Tibial nerve (tissue), 3 donors: ENCODE measurements around the gene AP2A1.

Source experiments
- POLR2A ChIP-seq, 2 donors: fragments of 450-650 bp; IDR thresholded peaks; one replicate each; pipeline ENCODE4 v1.6.1; 2017; ENCODE audit warnings: antibody characterized with exemption in 2 of 2, mild to moderate bottlenecking in 2 of 2, moderate library complexity in 2 of 2
- TF ChIP-seq, protein P1 (sequence below), 5 experiments: fragments of 200-600 bp in 3 of 5; fragments of 450-650 bp in 2 of 5; sonication (generic) in 3 of 5; IDR thresholded peaks; one replicate each; pipeline ENCODE4 v1.5.1; 2016 to 2019; ENCODE audit warnings: antibody characterized with exemption in 5 of 5, mild to moderate bottlenecking in 3 of 5, moderate library complexity in 2 of 5

- TF ChIP-seq, protein P1, sequence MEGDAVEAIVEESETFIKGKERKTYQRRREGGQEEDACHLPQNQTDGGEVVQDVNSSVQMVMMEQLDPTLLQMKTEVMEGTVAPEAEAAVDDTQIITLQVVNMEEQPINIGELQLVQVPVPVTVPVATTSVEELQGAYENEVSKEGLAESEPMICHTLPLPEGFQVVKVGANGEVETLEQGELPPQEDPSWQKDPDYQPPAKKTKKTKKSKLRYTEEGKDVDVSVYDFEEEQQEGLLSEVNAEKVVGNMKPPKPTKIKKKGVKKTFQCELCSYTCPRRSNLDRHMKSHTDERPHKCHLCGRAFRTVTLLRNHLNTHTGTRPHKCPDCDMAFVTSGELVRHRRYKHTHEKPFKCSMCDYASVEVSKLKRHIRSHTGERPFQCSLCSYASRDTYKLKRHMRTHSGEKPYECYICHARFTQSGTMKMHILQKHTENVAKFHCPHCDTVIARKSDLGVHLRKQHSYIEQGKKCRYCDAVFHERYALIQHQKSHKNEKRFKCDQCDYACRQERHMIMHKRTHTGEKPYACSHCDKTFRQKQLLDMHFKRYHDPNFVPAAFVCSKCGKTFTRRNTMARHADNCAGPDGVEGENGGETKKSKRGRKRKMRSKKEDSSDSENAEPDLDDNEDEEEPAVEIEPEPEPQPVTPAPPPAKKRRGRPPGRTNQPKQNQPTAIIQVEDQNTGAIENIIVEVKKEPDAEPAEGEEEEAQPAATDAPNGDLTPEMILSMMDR (IDR thresholded peaks at IDR 0.05), result no peak
- TF ChIP-seq POLR2A (IDR thresholded peaks at IDR 0.05), result no peak
These were observed 28.8 kb downstream of the AP2A1 start for GRCh38 chr19:49795615-49796014.
